H1 (cell line): ENCODE measurements around the gene AK5. TPM values are rescaled to one million over a fixed set of nuclear protein-coding genes. Genes with fewer than 3 reads are reported as not detected.

Experiments used
- RFX5 ChIP-seq: IDR thresholded peaks from 2 replicates; pipeline ENCODE4 v1.6.1; 2011; ENCODE audit warnings: low read depth, low read length, improper control_type of control experiment, borderline replicate concordance
- RNF2 ChIP-seq: fragments of 200-900, 300-1000 bp; sonication (generic); IDR thresholded peaks from 2 replicates; pipeline ENCODE4 v1.7.1; 2016; ENCODE audit warnings: borderline replicate concordance, low read depth, mild to moderate bottlenecking, antibody characterized with exemption, low read length; ENCODE audit not compliant: poor library complexity, severe bottlenecking; ENCODE audit errors: missing control alignments
- TBP ChIP-seq: IDR thresholded peaks from 2 replicates; pipeline ENCODE4 v1.6.1; 2011; ENCODE audit warnings: low read depth, low read length, improper control_type of control experiment
- polyA plus RNA-seq, 7 experiments: library from polyadenylated mRNA; depleted of rRNA in 3 of 7; stranded (reverse) in 5 of 7; unstranded in 2 of 7; fragments of >200 nt in 5 of 7; fragments of 200-250 nt in 2 of 7; gene quantifications; 1 replicate in 5 of 7; 2 replicates in 1 of 7; 4 replicates in 1 of 7; pipeline versions ENCODE4 v1.2.1 to v1.2.3, GENCODE V29; 2011 to 2013; ENCODE audit warnings: missing spikeins in 2 of 7, mixed read lengths in 2 of 7
- total RNA-seq: library from RNA; stranded (reverse); fragmentation: NEBNext Ultra II Directional; extraction: Animal tissue kit (Norgen Biotek cat#: 25700); gene quantifications from 2 replicates; pipeline ENCODE4 v1.2.1, GENCODE V29; 2021

Gene AK5
- total and polyA plus RNA-seq, 2 of the 8 experiments (the other 6 are each of a cell fraction or from before 2014, with no cell fraction given), result 2.0 to 7.1 TPM

GRCh38 chr1:77597310-77597709 lies 315.5 kb downstream of the AK5 start (continued):
- TF ChIP-seq RFX5, result no peak
- TF ChIP-seq RNF2, result no peak
- TF ChIP-seq TBP, result no peak
